HepG2 (cell line): ENCODE measurements around the gene GFER. TPM values are rescaled to one million over a fixed set of nuclear protein-coding genes. Genes with fewer than 3 reads are reported as not detected.
A peak's percentile ranks its signal among the peaks of the same experiment; 100 is the strongest.

Experiments
- ATAC-seq: fragments of 200-7000 bp; cut with Tn5 transposase; 3 replicates; pipeline ENCODE4 v1.9.1; 2020; ENCODE audit warnings: mild to moderate bottlenecking, moderate library complexity
- BruUV-seq: library from RNA; stranded (reverse); fragments of 400-500 nt; replicated peaks from 2 replicates; lab custom pipeline; 2021; lab: Mats Ljungman, UMichigan
- CTCF ChIA-PET: fragments of 300-600 bp; formaldehyde crosslinking; extraction: SDS; loops from one replicate; lab custom pipeline; 2021; ENCODE audit warnings: low total read pairs, inconsistent platforms, low intra/inter-chr PET ratio; lab: Yijun Ruan, JAX
- POLR2A ChIA-PET: fragments of 350-600 bp; sonication (Branson Sonifier 250); formaldehyde crosslinking; loops from one replicate; lab custom pipeline; 2020; ENCODE audit warnings: antibody characterized with exemption, inconsistent platforms; lab: Yijun Ruan, JAX
- DNase-seq: peaks from one replicate; pipeline ENCODE4 v3.0.0-alpha.2; 2015; ENCODE audit warnings: low spot score
- FAIRE-seq: peaks from 3 replicates; lab custom pipeline; 2011; peaks lifted over from hg19 to GRCh38; lab: Jason Lieb, UNC
- H2AFZ ChIP-seq: one replicate; pipeline ENCODE4 v1.6.1; 2011; ENCODE audit warnings: low read length, inconsistent platforms
- H3K27ac ChIP-seq: fragments of 300-600 bp; 3 replicates; pipeline ENCODE4 v1.8.0; 2011; ENCODE audit warnings: mixed run types, mild to moderate bottlenecking, mixed read lengths, low read length, inconsistent platforms; ENCODE audit not compliant: insufficient read depth; ENCODE audit errors: extremely low read length
- H3K27me3 ChIP-seq, 2 experiments: fragments of 200-600 bp in 1 of 2; 2 replicates in 1 of 2; 3 replicates in 1 of 2; pipeline versions ENCODE4 v1.6.0 to v1.8.0; 2011; ENCODE audit warnings: low read length in 2 of 2, mild to moderate bottlenecking in 2 of 2, moderate library complexity in 2 of 2, inconsistent platforms in 1 of 2; ENCODE audit not compliant: insufficient read depth in 2 of 2, control insufficient read depth in 1 of 2
- H3K36me3 ChIP-seq, 2 experiments: fragments of 200-600 bp in 1 of 2; replicated peaks in 1 of 2; 2 replicates in 1 of 2; 3 replicates in 1 of 2; pipeline versions ENCODE4 v1.5.1 to v1.8.0; 2011; ENCODE audit warnings: low read length in 2 of 2, inconsistent platforms in 1 of 2; ENCODE audit not compliant: insufficient read depth in 2 of 2, control insufficient read depth in 1 of 2
- H3K4me1 ChIP-seq: 2 replicates; pipeline ENCODE4 v1.5.1; 2012; ENCODE audit warnings: low read length, inconsistent platforms; ENCODE audit not compliant: insufficient read depth
- H3K4me2 ChIP-seq: 2 replicates; pipeline ENCODE4 v1.6.0; 2011; ENCODE audit warnings: low read depth, low read length, inconsistent platforms
- H3K4me3 ChIP-seq, 3 experiments: fragments of 200-600 bp in 1 of 3; sonication (generic), shearing (Covaris generic) in 1 of 3; replicated peaks in 1 of 3; 2 replicates each; pipeline ENCODE4 v1.5.1; 2011 to 2016; ENCODE audit warnings: low read length in 3 of 3, inconsistent platforms in 2 of 3, low read depth in 2 of 3, mild to moderate bottlenecking in 2 of 3, control low read depth in 1 of 3, mixed read lengths in 1 of 3; ENCODE audit not compliant: insufficient read depth in 1 of 3
- H3K79me2 ChIP-seq: one replicate; pipeline ENCODE4 v1.6.1; 2011; ENCODE audit warnings: low read length, inconsistent platforms; ENCODE audit not compliant: insufficient read depth
- H3K9ac ChIP-seq: 2 replicates; pipeline ENCODE4 v1.6.0; 2011; ENCODE audit warnings: mild to moderate bottlenecking, low read depth, low read length, inconsistent platforms; ENCODE audit not compliant: insufficient read depth
- H3K9me3 ChIP-seq: 2 replicates; pipeline ENCODE4 v1.5.1; 2012; ENCODE audit warnings: mild to moderate bottlenecking, low read length
- H4K20me1 ChIP-seq: 2 replicates; pipeline ENCODE4 v1.6.0; 2011; ENCODE audit warnings: inconsistent platforms, mild to moderate bottlenecking, low read length, moderate library complexity; ENCODE audit not compliant: insufficient read depth
- CAMTA2 ChIP-seq: sonication (generic); formaldehyde crosslinking; IDR thresholded peaks from 2 replicates; pipeline ENCODE4 v1.4.0; 2020; ENCODE audit warnings: mild to moderate bottlenecking, missing genetic modification reagents, borderline replicate concordance
- CC2D1A ChIP-seq: sonication (generic); formaldehyde crosslinking; IDR thresholded peaks from 2 replicates; pipeline ENCODE4 v1.8.1; 2023; ENCODE audit warnings: mild to moderate bottlenecking, missing genetic modification reagents
- SRSF9 ChIP-seq: fragments of 200-400 bp; formaldehyde crosslinking; IDR thresholded peaks from 2 replicates; pipeline ENCODE4 v1.6.1; 2018; ENCODE audit warnings: borderline replicate concordance, mild to moderate bottlenecking, low read depth, low read length; ENCODE audit not compliant: insufficient read depth, poor library complexity, severe bottlenecking
- ZBTB20 ChIP-seq: sonication (generic); formaldehyde crosslinking; IDR thresholded peaks from 2 replicates; pipeline ENCODE4 v1.8.1; 2023; ENCODE audit warnings: missing genetic modification reagents, low read depth, mild to moderate bottlenecking, borderline replicate concordance
- ZFP82 ChIP-seq: sonication (generic); formaldehyde crosslinking; IDR thresholded peaks from 2 replicates; pipeline ENCODE4 v1.5.1; 2020; ENCODE audit warnings: mild to moderate bottlenecking, missing genetic modification reagents, borderline replicate concordance
- ZNF431 ChIP-seq: sonication (generic); formaldehyde crosslinking; IDR thresholded peaks from 2 replicates; pipeline ENCODE4 v1.9.0; 2022; ENCODE audit warnings: missing genetic modification reagents, low read depth, mild to moderate bottlenecking, borderline replicate concordance
- ZNF460 ChIP-seq: sonication (generic); formaldehyde crosslinking; IDR thresholded peaks from 2 replicates; pipeline ENCODE4 v1.5.1; 2020; ENCODE audit warnings: missing genetic modification reagents, mild to moderate bottlenecking, borderline replicate concordance
- ZNF616 ChIP-seq: sonication (generic); formaldehyde crosslinking; IDR thresholded peaks from 2 replicates; pipeline ENCODE4 v1.5.0; 2020; ENCODE audit warnings: low read depth, mild to moderate bottlenecking, missing genetic modification reagents
- ZNF879 ChIP-seq: sonication (generic); formaldehyde crosslinking; IDR thresholded peaks from 2 replicates; pipeline ENCODE4 v1.8.1; 2023; ENCODE audit warnings: missing genetic modification reagents
- WGBS: methylation state at CpG from one replicate; pipeline ENCODE4 v1.1.6; 2017; ENCODE audit warnings: low lambda C conversion rate; 5-methylcytosine and 5-hydroxymethylcytosine counted together
- in situ Hi-C: cut with HindIII; loops from 2 replicates; pipeline ENCODE4 v1.10.0; 2017; ENCODE audit warnings: low pct_unique_long_range_greater_than_20kb; ENCODE audit not compliant: extremely low pct_ligation_motif_present
- intact Hi-C: fragments of 100-400 bp; cut with micrococcal nuclease; formaldehyde crosslinking; loops from one replicate; pipeline ENCODE4 v1.10.0; 2022; ENCODE audit not compliant: unreplicated experiment
- polyA plus RNA-seq, 8 experiments: library from polyadenylated mRNA; depleted of rRNA in 3 of 8; stranded (reverse) in 7 of 8; unstranded in 1 of 8; fragments of >200 nt; fragmentation: Illumina TruSeq in 4 of 8; extraction: Trizol in 4 of 8; gene quantifications; 2 replicates each; pipeline versions ENCODE4 v1.2.1 to v1.2.3, GENCODE V29; 2011 to 2016; ENCODE audit warnings: low read depth in 4 of 8, missing spikeins in 1 of 8, mixed read lengths in 1 of 8; ENCODE audit not compliant: insufficient read depth in 1 of 8
- total RNA-seq, 5 experiments: library from RNA; depleted of rRNA; stranded (reverse); fragments of >200 nt; fragmentation: Illumina TruSeq; extraction: Trizol; gene quantifications; 2 replicates each; pipeline ENCODE4 v1.2.3, GENCODE V29; 2016; ENCODE audit warnings: low read depth in 1 of 5
- TF ChIP-seq, protein P1 (sequence below): sonication (generic); formaldehyde crosslinking; IDR thresholded peaks from 2 replicates; pipeline ENCODE4 v1.5.1; 2020; ENCODE audit warnings: missing genetic modification reagents, mild to moderate bottlenecking, borderline replicate concordance
- TF ChIP-seq, protein P2 (sequence below): sonication (generic); formaldehyde crosslinking; IDR thresholded peaks from 2 replicates; pipeline ENCODE4 v1.4.0; 2020; ENCODE audit warnings: missing genetic modification reagents
- TF ChIP-seq, protein P3 (sequence below): sonication (generic); formaldehyde crosslinking; IDR thresholded peaks from 2 replicates; pipeline ENCODE4 v1.4.0; 2020; ENCODE audit warnings: mild to moderate bottlenecking, missing genetic modification reagents
- TF ChIP-seq, protein P4 (sequence below): IDR thresholded peaks from 2 replicates; pipeline ENCODE4 v1.6.1; 2016
- TF ChIP-seq, protein P5 (sequence below): sonication (generic); formaldehyde crosslinking; IDR thresholded peaks from 2 replicates; pipeline ENCODE4 v1.4.0; 2020; ENCODE audit warnings: missing genetic modification reagents; ENCODE audit errors: not compliant biosample characterization
- TF ChIP-seq, protein P6 (sequence below): sonication (generic); formaldehyde crosslinking; IDR thresholded peaks from 2 replicates; pipeline ENCODE4 v1.8.0; 2023; ENCODE audit warnings: mild to moderate bottlenecking, missing genetic modification reagents

GFER gene
- total and polyA plus RNA-seq, 2 of the 13 experiments (the other 11 are each of a cell fraction or from before 2014, with no cell fraction given) = 28.6 to 71.7 TPM

DNA sequence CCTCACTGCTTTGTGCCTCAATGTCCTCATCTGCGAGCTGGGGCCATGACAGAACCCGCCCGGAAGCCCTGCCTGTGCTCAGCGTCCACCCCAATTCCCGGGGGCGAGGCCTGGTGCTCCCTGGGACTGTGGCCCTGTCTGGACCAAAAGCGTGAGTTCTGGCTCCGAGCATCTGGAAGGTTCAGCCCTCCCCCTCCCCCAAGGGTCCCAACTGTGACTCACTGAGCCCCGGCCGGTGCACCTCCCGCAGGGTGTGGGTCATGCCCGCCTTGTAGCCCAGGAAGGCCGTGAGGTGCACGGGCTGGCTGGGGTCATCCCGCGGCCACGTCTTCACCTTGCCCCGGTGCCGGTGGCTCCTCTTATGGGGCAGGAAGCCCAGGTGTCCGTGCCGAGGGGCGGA, 30.3 kb upstream of the GFER start:
- in situ Hi-C loops (no loop called here), intact Hi-C loops (no loop called here)
- no peaks in the 10 kb centered on the region for H3K36me3 ChIP-seq
- WGBS = 40% methylated on average over 10 of the region's 22 CpGs
- no peak overlapping the region for H3K4me3 ChIP-seq
- no peak for DNase-seq
- CTCF ChIA-PET = no interaction called here
- H3K27ac ChIP-seq = no peak overlapping the region
- peaks cover 3 to 19% of the 10 kb centered on the region in 2 experiments; a peak in 4 of 5 replicates for H3K27me3 ChIP-seq
- POLR2A ChIA-PET = interaction anchor here (1.6 to 3.2 kb wide), 3 partner anchors 11 to 13 kb away, joined by 7 to 14 read pairs (median 9); partner anchors contain the start of genes MSRB1 and RPS2
- no peaks in the 10 kb centered on the region for H3K9me3 ChIP-seq
- H4K20me1 ChIP-seq = no peaks in the 10 kb centered on the region
- H3K9ac ChIP-seq = no peak overlapping the region
- peak overlapping the region; percentile 33; the same call in 1 of the 2 replicates for H3K4me2 ChIP-seq
- H2AFZ ChIP-seq = no peak overlapping the region
- no peak for ATAC-seq
- no TSS peak for BruUV-seq
- H3K4me1 ChIP-seq = peaks cover 24% of the 10 kb centered on the region
- no peaks in the 10 kb centered on the region for H3K79me2 ChIP-seq
- FAIRE-seq = no peak
- TF ChIP-seq, protein P1, sequence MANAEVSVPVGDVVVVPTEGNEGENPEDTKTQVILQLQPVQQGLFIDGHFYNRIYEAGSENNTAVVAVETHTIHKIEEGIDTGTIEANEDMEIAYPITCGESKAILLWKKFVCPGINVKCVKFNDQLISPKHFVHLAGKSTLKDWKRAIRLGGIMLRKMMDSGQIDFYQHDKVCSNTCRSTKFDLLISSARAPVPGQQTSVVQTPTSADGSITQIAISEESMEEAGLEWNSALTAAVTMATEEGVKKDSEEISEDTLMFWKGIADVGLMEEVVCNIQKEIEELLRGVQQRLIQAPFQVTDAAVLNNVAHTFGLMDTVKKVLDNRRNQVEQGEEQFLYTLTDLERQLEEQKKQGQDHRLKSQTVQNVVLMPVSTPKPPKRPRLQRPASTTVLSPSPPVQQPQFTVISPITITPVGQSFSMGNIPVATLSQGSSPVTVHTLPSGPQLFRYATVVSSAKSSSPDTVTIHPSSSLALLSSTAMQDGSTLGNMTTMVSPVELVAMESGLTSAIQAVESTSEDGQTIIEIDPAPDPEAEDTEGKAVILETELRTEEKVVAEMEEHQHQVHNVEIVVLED (CRISPR knock-in tag) = no peak
- TF ChIP-seq CC2D1A = no peak
- no peak for TF ChIP-seq CAMTA2 (CRISPR knock-in tag)
- no peak for TF ChIP-seq ZNF431
- TF ChIP-seq ZFP82 (CRISPR knock-in tag) = no peak
- TF ChIP-seq, protein P2, sequence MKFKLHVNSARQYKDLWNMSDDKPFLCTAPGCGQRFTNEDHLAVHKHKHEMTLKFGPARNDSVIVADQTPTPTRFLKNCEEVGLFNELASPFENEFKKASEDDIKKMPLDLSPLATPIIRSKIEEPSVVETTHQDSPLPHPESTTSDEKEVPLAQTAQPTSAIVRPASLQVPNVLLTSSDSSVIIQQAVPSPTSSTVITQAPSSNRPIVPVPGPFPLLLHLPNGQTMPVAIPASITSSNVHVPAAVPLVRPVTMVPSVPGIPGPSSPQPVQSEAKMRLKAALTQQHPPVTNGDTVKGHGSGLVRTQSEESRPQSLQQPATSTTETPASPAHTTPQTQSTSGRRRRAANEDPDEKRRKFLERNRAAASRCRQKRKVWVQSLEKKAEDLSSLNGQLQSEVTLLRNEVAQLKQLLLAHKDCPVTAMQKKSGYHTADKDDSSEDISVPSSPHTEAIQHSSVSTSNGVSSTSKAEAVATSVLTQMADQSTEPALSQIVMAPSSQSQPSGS (CRISPR knock-in tag) = no peak
- TF ChIP-seq ZNF616 (CRISPR knock-in tag) = no peak
- no peak for TF ChIP-seq ZNF879
- TF ChIP-seq, protein P3, sequence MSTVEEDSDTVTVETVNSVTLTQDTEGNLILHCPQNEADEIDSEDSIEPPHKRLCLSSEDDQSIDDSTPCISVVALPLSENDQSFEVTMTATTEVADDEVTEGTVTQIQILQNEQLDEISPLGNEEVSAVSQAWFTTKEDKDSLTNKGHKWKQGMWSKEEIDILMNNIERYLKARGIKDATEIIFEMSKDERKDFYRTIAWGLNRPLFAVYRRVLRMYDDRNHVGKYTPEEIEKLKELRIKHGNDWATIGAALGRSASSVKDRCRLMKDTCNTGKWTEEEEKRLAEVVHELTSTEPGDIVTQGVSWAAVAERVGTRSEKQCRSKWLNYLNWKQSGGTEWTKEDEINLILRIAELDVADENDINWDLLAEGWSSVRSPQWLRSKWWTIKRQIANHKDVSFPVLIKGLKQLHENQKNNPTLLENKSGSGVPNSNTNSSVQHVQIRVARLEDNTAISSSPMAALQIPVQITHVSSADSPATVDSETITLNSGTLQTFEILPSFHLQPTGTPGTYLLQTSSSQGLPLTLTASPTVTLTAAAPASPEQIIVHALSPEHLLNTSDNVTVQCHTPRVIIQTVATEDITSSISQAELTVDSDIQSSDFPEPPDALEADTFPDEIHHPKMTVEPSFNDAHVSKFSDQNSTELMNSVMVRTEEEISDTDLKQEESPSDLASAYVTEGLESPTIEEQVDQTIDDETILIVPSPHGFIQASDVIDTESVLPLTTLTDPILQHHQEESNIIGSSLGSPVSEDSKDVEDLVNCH (CRISPR knock-in tag) = no peak
- TF ChIP-seq, protein P4, sequence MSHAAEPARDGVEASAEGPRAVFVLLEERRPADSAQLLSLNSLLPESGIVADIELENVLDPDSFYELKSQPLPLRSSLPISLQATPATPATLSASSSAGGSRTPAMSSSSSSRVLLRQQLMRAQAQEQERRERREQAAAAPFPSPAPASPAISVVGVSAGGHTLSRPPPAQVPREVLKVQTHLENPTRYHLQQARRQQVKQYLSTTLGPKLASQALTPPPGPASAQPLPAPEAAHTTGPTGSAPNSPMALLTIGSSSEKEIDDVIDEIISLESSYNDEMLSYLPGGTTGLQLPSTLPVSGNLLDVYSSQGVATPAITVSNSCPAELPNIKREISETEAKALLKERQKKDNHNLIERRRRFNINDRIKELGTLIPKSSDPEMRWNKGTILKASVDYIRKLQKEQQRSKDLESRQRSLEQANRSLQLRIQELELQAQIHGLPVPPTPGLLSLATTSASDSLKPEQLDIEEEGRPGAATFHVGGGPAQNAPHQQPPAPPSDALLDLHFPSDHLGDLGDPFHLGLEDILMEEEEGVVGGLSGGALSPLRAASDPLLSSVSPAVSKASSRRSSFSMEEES (CRISPR knock-in tag) = no peak
- no peak for TF ChIP-seq ZNF460
- TF ChIP-seq, protein P5, sequence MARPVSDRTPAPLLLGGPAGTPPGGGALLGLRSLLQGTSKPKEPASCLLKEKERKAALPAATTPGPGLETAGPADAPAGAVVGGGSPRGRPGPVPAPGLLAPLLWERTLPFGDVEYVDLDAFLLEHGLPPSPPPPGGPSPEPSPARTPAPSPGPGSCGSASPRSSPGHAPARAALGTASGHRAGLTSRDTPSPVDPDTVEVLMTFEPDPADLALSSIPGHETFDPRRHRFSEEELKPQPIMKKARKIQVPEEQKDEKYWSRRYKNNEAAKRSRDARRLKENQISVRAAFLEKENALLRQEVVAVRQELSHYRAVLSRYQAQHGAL = no peak
- no peak for TF ChIP-seq ZBTB20 (CRISPR knock-in tag)
- TF ChIP-seq, protein P6, sequence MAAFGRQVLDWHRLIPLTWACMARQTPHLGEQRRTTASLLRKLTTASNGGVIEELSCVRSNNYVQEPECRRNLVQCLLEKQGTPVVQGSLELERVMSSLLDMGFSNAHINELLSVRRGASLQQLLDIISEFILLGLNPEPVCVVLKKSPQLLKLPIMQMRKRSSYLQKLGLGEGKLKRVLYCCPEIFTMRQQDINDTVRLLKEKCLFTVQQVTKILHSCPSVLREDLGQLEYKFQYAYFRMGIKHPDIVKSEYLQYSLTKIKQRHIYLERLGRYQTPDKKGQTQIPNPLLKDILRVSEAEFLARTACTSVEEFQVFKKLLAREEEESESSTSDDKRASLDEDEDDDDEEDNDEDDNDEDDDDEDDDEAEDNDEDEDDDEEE (CRISPR knock-in tag) = no peak
- no peak for TF ChIP-seq SRSF9
